Measurements from ENCODE around the gene TXN.

DNA sequence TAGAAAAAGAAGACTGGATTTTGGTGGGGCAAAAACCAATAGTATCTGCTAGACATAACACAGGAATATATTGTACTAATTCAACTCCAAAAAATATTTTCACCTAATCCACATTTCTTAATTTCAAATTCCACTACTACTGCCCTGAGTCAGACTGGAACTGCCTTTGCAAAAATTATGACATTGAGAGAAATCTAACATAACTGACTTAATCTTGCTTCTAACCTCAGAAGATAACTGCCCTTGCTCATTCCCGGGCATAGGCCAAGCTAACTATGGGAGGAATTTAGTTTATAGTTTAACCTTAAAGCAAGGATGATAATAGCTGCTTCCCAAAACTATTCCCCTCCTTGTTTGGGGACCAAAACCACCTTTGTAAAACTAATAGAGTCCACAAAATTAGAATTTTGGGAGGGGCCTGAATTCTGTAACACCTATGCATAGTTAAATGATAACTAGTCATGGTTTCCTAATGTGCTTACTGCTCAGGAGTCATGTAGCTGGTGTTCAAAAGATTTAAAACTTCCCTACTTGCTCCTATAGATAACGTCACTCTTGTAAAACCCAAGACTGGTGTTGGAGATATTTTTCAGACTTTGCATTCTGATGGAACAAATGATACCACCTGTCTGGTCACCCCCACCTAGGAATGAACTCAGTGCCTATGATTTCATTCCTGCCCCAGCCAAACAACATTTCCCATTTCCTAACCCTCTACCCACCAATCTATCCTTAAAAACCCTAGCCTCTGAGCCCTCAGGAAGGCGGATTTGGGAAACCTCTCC lies 14.1 kb upstream of the TXN start:
- TF ChIP-seq POLR2A (IDR thresholded peaks at IDR 0.05) = no peak
- TF ChIP-seq, protein P1, sequence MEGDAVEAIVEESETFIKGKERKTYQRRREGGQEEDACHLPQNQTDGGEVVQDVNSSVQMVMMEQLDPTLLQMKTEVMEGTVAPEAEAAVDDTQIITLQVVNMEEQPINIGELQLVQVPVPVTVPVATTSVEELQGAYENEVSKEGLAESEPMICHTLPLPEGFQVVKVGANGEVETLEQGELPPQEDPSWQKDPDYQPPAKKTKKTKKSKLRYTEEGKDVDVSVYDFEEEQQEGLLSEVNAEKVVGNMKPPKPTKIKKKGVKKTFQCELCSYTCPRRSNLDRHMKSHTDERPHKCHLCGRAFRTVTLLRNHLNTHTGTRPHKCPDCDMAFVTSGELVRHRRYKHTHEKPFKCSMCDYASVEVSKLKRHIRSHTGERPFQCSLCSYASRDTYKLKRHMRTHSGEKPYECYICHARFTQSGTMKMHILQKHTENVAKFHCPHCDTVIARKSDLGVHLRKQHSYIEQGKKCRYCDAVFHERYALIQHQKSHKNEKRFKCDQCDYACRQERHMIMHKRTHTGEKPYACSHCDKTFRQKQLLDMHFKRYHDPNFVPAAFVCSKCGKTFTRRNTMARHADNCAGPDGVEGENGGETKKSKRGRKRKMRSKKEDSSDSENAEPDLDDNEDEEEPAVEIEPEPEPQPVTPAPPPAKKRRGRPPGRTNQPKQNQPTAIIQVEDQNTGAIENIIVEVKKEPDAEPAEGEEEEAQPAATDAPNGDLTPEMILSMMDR (IDR thresholded peaks at IDR 0.05) = no peak

Data from breast epithelium (tissue), 3 donors.